Esophagus squamous epithelium (tissue), 5 donors: ENCODE results near the gene AGAP2. TPM values are rescaled to one million over a fixed set of nuclear protein-coding genes. Genes with fewer than 3 reads are reported as not detected.

ENCODE experiments used
- DNase-seq: peaks from one replicate; lab custom pipeline; 2025; lab: John Stamatoyannopoulos, UW
- H3K27ac ChIP-seq, 4 donors: fragments of 200-600 bp; sonication (generic); one replicate each; pipeline ENCODE4 v1.5.1; 2016 to 2019; ENCODE audit warnings: mild to moderate bottlenecking in 1 of 4
- H3K27me3 ChIP-seq, 4 donors: fragments of 200-600 bp; sonication (generic); 1 replicate in 3 of 4; 2 replicates in 1 of 4; pipeline versions ENCODE4 v1.5.1 to v1.6.0; 2017 to 2021; ENCODE audit warnings: antibody characterized with exemption in 1 of 4
- H3K36me3 ChIP-seq, 3 donors: fragments of 200-600 bp; sonication (generic); one replicate each; pipeline ENCODE4 v1.5.1; 2016 to 2019
- H3K4me1 ChIP-seq, 3 donors: fragments of 200-600 bp; sonication (generic); one replicate each; pipeline ENCODE4 v1.5.1; 2017 to 2019
- H3K4me3 ChIP-seq, 4 donors: fragments of 200-600 bp; sonication (generic); 1 replicate in 3 of 4; 2 replicates in 1 of 4; pipeline ENCODE4 v1.5.1; 2016 to 2019; ENCODE audit warnings: mild to moderate bottlenecking in 2 of 4, moderate library complexity in 1 of 4
- H3K9me3 ChIP-seq, 3 donors: fragments of 200-600 bp; sonication (generic); one replicate each; pipeline ENCODE4 v1.5.1; 2016 to 2019
- CTCF ChIP-seq, 6 experiments: fragments of 450-650 bp in 4 of 6; fragments of 200-600 bp in 2 of 6; sonication (generic) in 2 of 6; IDR thresholded peaks; one replicate each; pipeline ENCODE4 v1.5.1; 2016 to 2019; ENCODE audit warnings: antibody characterized with exemption in 6 of 6, mild to moderate bottlenecking in 4 of 6, moderate library complexity in 4 of 6
- POLR2A ChIP-seq, 4 donors: fragments of 450-650 bp; IDR thresholded peaks; one replicate each; pipeline ENCODE4 v1.6.1; 2017; ENCODE audit warnings: antibody characterized with exemption in 4 of 4, mild to moderate bottlenecking in 4 of 4, moderate library complexity in 3 of 4
- WGBS, 2 donors: methylation state at CpG; one replicate each; pipeline ENCODE4 v1.1.5; 2018; 5-methylcytosine and 5-hydroxymethylcytosine counted together
- intact Hi-C: fragments of 100-400 bp; cut with DNase I; formaldehyde crosslinking; loops from one replicate; pipeline ENCODE4 v1.15.0; 2022
- total RNA-seq, 4 donors: library from RNA; depleted of rRNA; stranded (reverse); fragments of >200 nt; gene quantifications; one replicate each; pipeline ENCODE4 v1.1.0, GENCODE V29; 2016
- donor health status: DM: yes; HTN: yes; CAD: no.

AGAP2 gene
- total RNA-seq, 4 donors from 2014 or later: 0.88 to 2.3 (median 1.3) TPM

- TF ChIP-seq CTCF (IDR thresholded peaks at IDR 0.05) (no peak), POLR2A (IDR thresholded peaks at IDR 0.05) (no peak)
- no peaks in the 10 kb centered on the region for H3K27me3 ChIP-seq
- H3K27ac ChIP-seq: peak overlapping the region in 3 of 4 donors; percentile 70 to 88 (median 81)
- intact Hi-C loops: loop anchor here (10.0 kb wide), 1 partner anchor 53 kb away; no protein-coding TSS in a partner anchor
- no peak for DNase-seq
- H3K4me3 ChIP-seq: peak overlapping the region in 3 of 4 donors; percentile 93 to 95 (median 95)
- WGBS, 2 donors: 14 to 21% methylated on average over 4 of the region's 4 CpGs
- peaks cover 10 to 25% (median 16%) of the 10 kb centered on the region in 3 donors for H3K4me1 ChIP-seq
- H3K36me3 ChIP-seq: peaks cover 0 to 52% (median 0%) of the 10 kb centered on the region in 3 donors
- H3K9me3 ChIP-seq: no peaks in the 10 kb centered on the region
Observed at GRCh38 chr12:57782243-57782607, 43.7 kb upstream of the AGAP2 start.

GRCh38 chr12:57781801-57782200, 43.3 kb upstream of the AGAP2 start:
- DNase-seq: no peak
- 62 to 63% methylated on average over 2 of the region's 2 CpGs for WGBS, 2 donors
- peaks cover 10 to 25% (median 16%) of the 10 kb centered on the region in 3 donors for H3K4me1 ChIP-seq
- H3K27ac ChIP-seq: no peak overlapping the region
- H3K9me3 ChIP-seq: no peaks in the 10 kb centered on the region
- peaks cover 0 to 47% (median 0%) of the 10 kb centered on the region in 3 donors for H3K36me3 ChIP-seq
- no peaks in the 10 kb centered on the region for H3K27me3 ChIP-seq
- intact Hi-C loops: loop anchor here (10.0 kb wide), 1 partner anchor 53 kb away; no protein-coding TSS in a partner anchor
- no peak overlapping the region for H3K4me3 ChIP-seq
- no peak for TF ChIP-seq CTCF (IDR thresholded peaks at IDR 0.05)

DNA sequence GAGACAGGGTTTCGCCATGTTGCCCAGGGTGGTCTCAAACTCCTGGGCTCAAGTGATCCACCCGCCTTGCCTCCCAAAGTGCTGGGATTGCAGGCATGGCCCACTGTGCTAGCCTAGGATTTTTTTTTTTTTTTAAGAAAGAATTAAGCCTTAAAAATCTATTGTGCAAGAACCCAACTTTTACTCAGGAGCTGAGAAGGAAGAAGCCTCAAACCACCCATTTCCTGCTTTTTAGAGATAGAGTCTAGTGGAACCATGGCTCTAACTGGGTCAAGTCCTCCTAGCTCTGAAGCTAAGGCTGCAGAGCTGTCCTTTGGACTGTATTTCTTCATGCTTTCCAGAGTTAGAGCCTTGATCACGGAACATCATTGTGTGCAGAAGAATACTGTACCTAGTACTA, 42.7 kb upstream of the AGAP2 start:
- Histone ChIP-seq H3K36me3 (peaks cover 0 to 45% (median 0%) of the 10 kb centered on the region in 3 donors), H3K4me3 (no peak overlapping the region), H3K4me1 (peaks cover 10 to 25% (median 16%) of the 10 kb centered on the region in 3 donors), H3K27me3 (no peaks in the 10 kb centered on the region), H3K27ac (no peak overlapping the region), H3K9me3 (no peaks in the 10 kb centered on the region)
- WGBS, 2 donors: 92 to 96% methylated on average over 3 of the region's 3 CpGs
- no peak for TF ChIP-seq POLR2A (IDR thresholded peaks at IDR 0.05)
- no peak for TF ChIP-seq CTCF (IDR thresholded peaks at IDR 0.05)
- intact Hi-C loops: loop anchor here (10.0 kb wide), 1 partner anchor 54 kb away; no protein-coding TSS in a partner anchor
- no peak for DNase-seq

- no peak for DNase-seq
- Histone ChIP-seq H3K4me3 (no peak overlapping the region), H3K36me3 (peaks cover 0 to 45% (median 0%) of the 10 kb centered on the region in 3 donors), H3K27me3 (no peaks in the 10 kb centered on the region), H3K9me3 (no peaks in the 10 kb centered on the region), H3K4me1 (peaks cover 10 to 25% (median 16%) of the 10 kb centered on the region in 3 donors), H3K27ac (no peak overlapping the region)
- TF ChIP-seq CTCF (IDR thresholded peaks at IDR 0.05): no peak
- no peak for TF ChIP-seq POLR2A (IDR thresholded peaks at IDR 0.05)
- WGBS, 2 donors: 92 to 95% methylated on average over 3 to 4 of the region's 4 CpGs
- intact Hi-C loops: loop anchor here (10.0 kb wide), 1 partner anchor 54 kb away; no protein-coding TSS in a partner anchor
Observed at GRCh38 chr12:57780284-57780897, 41.8 kb upstream of the AGAP2 start.

DNA sequence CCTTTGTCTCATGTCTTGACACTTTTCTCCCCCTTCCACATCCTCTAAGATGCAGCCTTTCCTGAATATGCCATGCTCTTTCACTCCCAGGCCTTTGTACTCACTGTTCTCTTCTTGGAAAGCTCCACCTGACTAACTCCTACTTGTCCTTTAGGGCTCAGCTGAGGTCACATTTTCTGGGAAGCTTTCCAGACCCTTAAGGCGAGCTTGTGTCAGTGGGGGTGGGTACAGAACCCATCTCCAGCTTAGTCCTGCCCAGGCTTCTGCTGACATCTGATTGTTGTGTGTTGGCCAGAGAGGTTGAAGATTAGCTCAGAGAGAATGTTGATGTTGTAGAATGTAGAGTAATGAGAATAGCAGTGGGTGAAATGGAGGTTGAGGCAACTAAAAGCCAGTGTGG, 41.2 kb upstream of the AGAP2 start:
- WGBS, 2 donors: 40% methylated on average over 1 of the region's 1 CpG; no CpG with 5 or more reads in 1 of the 2 donors
- Histone ChIP-seq H3K9me3 (no peaks in the 10 kb centered on the region), H3K4me3 (no peak overlapping the region), H3K27me3 (no peaks in the 10 kb centered on the region), H3K27ac (no peak overlapping the region), H3K36me3 (peaks cover 0 to 46% (median 0%) of the 10 kb centered on the region in 3 donors), H3K4me1 (peaks cover 10 to 25% (median 16%) of the 10 kb centered on the region in 3 donors)
- no peak for DNase-seq
- no peak for TF ChIP-seq CTCF (IDR thresholded peaks at IDR 0.05)
- no peak for TF ChIP-seq POLR2A (IDR thresholded peaks at IDR 0.05)
- intact Hi-C loops: loop anchor here (10.0 kb wide), 1 partner anchor 55 kb away; no protein-coding TSS in a partner anchor
